MM.1S (cell line): Measurements from ENCODE around the gene UBE2G2.

ENCODE experiments used
- DNase-seq: peaks from one replicate; pipeline ENCODE4 v3.0.0-alpha.2; 2015
- H2AFZ ChIP-seq: fragments of 300-600 bp; sonication (generic); 2 replicates; pipeline ENCODE4 v1.6.0; 2016; ENCODE audit warnings: antibody characterized with exemption, low read length
- H3F3A ChIP-seq: fragments of 300-600 bp; sonication (generic); 2 replicates; pipeline ENCODE4 v1.6.1; 2016; ENCODE audit warnings: mild to moderate bottlenecking, antibody characterized with exemption, low read length, moderate library complexity, mixed read lengths; ENCODE audit not compliant: insufficient read depth
- H3K27ac ChIP-seq: fragments of 300-600 bp; sonication (generic); 2 replicates; pipeline ENCODE4 v1.5.1; 2016; ENCODE audit warnings: mild to moderate bottlenecking, low read length
- H3K27me3 ChIP-seq: fragments of 300-600 bp; sonication (generic); replicated peaks from 2 replicates; pipeline ENCODE4 v1.6.0; 2016; ENCODE audit warnings: low read length; ENCODE audit not compliant: insufficient read depth
- H3K36me3 ChIP-seq: fragments of 300-600 bp; sonication (generic); replicated peaks from 2 replicates; pipeline ENCODE4 v1.6.1; 2016; ENCODE audit warnings: mild to moderate bottlenecking, low read length, mixed read lengths; ENCODE audit not compliant: insufficient read depth
- H3K4me1 ChIP-seq: fragments of 300-600 bp; sonication (generic); 2 replicates; pipeline ENCODE4 v1.6.1; 2016; ENCODE audit warnings: low read length, mixed read lengths
- H3K4me2 ChIP-seq: fragments of 300-600 bp; sonication (generic); 2 replicates; pipeline ENCODE4 v1.6.0; 2016; ENCODE audit warnings: low read depth, low read length
- H3K4me3 ChIP-seq: fragments of 300-600 bp; sonication (generic); 2 replicates; pipeline ENCODE4 v1.5.1; 2016; ENCODE audit warnings: low read length, mixed read lengths
- H3K79me2 ChIP-seq: fragments of 300-600 bp; sonication (generic); 2 replicates; pipeline ENCODE4 v1.6.1; 2016; ENCODE audit warnings: mixed run types, low read length, mixed read lengths
- H3K9ac ChIP-seq: fragments of 300-600 bp; sonication (generic); 2 replicates; pipeline ENCODE4 v1.6.1; 2016; ENCODE audit warnings: low read length, mixed read lengths
- H3K9me2 ChIP-seq: fragments of 300-600 bp; sonication (generic); replicated peaks from 2 replicates; pipeline ENCODE4 v1.6.1; 2016; ENCODE audit warnings: mild to moderate bottlenecking, low read length, mixed read lengths; ENCODE audit not compliant: insufficient read depth
- H3K9me3 ChIP-seq: fragments of 300-600 bp; sonication (generic); replicated peaks from 2 replicates; pipeline ENCODE4 v1.6.1; 2016; ENCODE audit warnings: mild to moderate bottlenecking, low read length, mixed read lengths; ENCODE audit not compliant: insufficient read depth
- H4K20me1 ChIP-seq: fragments of 300-600 bp; sonication (generic); 2 replicates; pipeline ENCODE4 v1.6.1; 2016; ENCODE audit warnings: mild to moderate bottlenecking, low read length, moderate library complexity, mixed read lengths; ENCODE audit not compliant: insufficient read depth
- CTCF ChIP-seq: fragments of 300-600 bp; sonication (generic); IDR thresholded peaks from 2 replicates; pipeline ENCODE4 v1.5.1; 2016; ENCODE audit warnings: antibody characterized with exemption, low read length, mixed read lengths
- EZH2 ChIP-seq: fragments of 300-600 bp; sonication (generic); optimal IDR thresholded peaks from 2 replicates; pipeline ENCODE3; 2017; ENCODE audit warnings: low read depth, mild to moderate bottlenecking, antibody characterized with exemption, low read length, mixed read lengths
- EZH2phosphoT487 ChIP-seq: fragments of 300-600 bp; sonication (generic); IDR thresholded peaks from 2 replicates; pipeline ENCODE4 v1.6.1; 2018; ENCODE audit warnings: antibody characterized with exemption, low read length

UBE2G2 gene

GRCh38 chr21:44803651-44804050 is 2.0 kb upstream of the UBE2G2 start:
- peaks cover 44% of the 10 kb centered on the region for H3K79me2 ChIP-seq
- no peaks in the 10 kb centered on the region for H3K27me3 ChIP-seq
- H3K4me3 ChIP-seq, result no peak overlapping the region
- H3K9ac ChIP-seq, result no peak overlapping the region
- H3K9me3 ChIP-seq, result no peaks in the 10 kb centered on the region
- H3K4me1 ChIP-seq, result peaks cover 20% of the 10 kb centered on the region; the same call in 1 of the 2 replicates
- DNase-seq, result no peak
- peaks cover 18% of the 10 kb centered on the region; the same call in 1 of the 2 replicates for H4K20me1 ChIP-seq
- H3K36me3 ChIP-seq, result peaks cover 5% of the 10 kb centered on the region; the same call in 1 of the 2 replicates
- H3K27ac ChIP-seq, result no peak overlapping the region
- no peak overlapping the region for H2AFZ ChIP-seq
- H3K4me2 ChIP-seq, result no peak overlapping the region
- H3F3A ChIP-seq, result 0 out of 2 replicates have a peak, but pooled peaks cover 7% of the 10 kb centered on the region
- no peaks in the 10 kb centered on the region for H3K9me2 ChIP-seq
- no peak for TF ChIP-seq EZH2phosphoT487
- no peak for TF ChIP-seq EZH2
- no peak for TF ChIP-seq CTCF

- TF ChIP-seq CTCF (peak; percentile 23; the same call in 1 of the 2 replicates), EZH2 (no peak), EZH2phosphoT487 (no peak)
- Histone ChIP-seq H3K9me3 (no peaks in the 10 kb centered on the region), H3K27me3 (no peaks in the 10 kb centered on the region), H3K4me2 (peak overlapping the region; percentile 88), H3F3A (0 out of 2 replicates have a peak, but pooled peaks cover 7% of the 10 kb centered on the region), H3K4me3 (peak overlapping the region; percentile 93), H3K27ac (no peak overlapping the region), H3K36me3 (peaks cover 5% of the 10 kb centered on the region; the same call in 1 of the 2 replicates), H3K9ac (peak overlapping the region; percentile 82), H3K9me2 (no peaks in the 10 kb centered on the region), H4K20me1 (peaks cover 18% of the 10 kb centered on the region; the same call in 1 of the 2 replicates), H2AFZ (peak overlapping the region; percentile 92), H3K4me1 (peaks cover 20% of the 10 kb centered on the region; the same call in 1 of the 2 replicates), H3K79me2 (peaks cover 55% of the 10 kb centered on the region)
- peak; percentile 54 for DNase-seq
Observed at GRCh38 chr21:44802396-44803153, 955 bp upstream of the UBE2G2 start.

- H4K20me1 ChIP-seq, result peaks cover 29% of the 10 kb centered on the region; the same call in 1 of the 2 replicates
- H3K27ac ChIP-seq, result peak overlapping the region; percentile 8; the same call in 1 of the 2 replicates
- no peaks in the 10 kb centered on the region for H3K9me3 ChIP-seq
- peaks cover 69% of the 10 kb centered on the region for H3K79me2 ChIP-seq
- H2AFZ ChIP-seq, result peak overlapping the region; percentile 92
- peaks cover 20% of the 10 kb centered on the region; the same call in 1 of the 2 replicates for H3K4me1 ChIP-seq
- H3K36me3 ChIP-seq, result no peaks in the 10 kb centered on the region; the same call in 1 of the 2 replicates
- TF ChIP-seq EZH2, result no peak
- peak; percentile 74 for TF ChIP-seq CTCF
- peak overlapping the region; percentile 88 for H3K4me2 ChIP-seq
- H3K9me2 ChIP-seq, result no peaks in the 10 kb centered on the region
- peak overlapping the region; percentile 82 for H3K9ac ChIP-seq
- H3K27me3 ChIP-seq, result no peaks in the 10 kb centered on the region
- 0 out of 2 replicates have a peak, but pooled peaks cover 7% of the 10 kb centered on the region for H3F3A ChIP-seq
- peak overlapping the region; percentile 93 for H3K4me3 ChIP-seq
- DNase-seq, result peak; percentile 84
Observed at GRCh38 chr21:44800971-44801467, 601 bp downstream of the UBE2G2 start.
